ENCODE measurements around the gene GFOD1.
"Not testable (repeated sequence)": the region's sequence is repeated elsewhere in the genome, so short reads cannot be mapped to it uniquely, and the experiment has no call there.

GFOD1 gene

DNA sequence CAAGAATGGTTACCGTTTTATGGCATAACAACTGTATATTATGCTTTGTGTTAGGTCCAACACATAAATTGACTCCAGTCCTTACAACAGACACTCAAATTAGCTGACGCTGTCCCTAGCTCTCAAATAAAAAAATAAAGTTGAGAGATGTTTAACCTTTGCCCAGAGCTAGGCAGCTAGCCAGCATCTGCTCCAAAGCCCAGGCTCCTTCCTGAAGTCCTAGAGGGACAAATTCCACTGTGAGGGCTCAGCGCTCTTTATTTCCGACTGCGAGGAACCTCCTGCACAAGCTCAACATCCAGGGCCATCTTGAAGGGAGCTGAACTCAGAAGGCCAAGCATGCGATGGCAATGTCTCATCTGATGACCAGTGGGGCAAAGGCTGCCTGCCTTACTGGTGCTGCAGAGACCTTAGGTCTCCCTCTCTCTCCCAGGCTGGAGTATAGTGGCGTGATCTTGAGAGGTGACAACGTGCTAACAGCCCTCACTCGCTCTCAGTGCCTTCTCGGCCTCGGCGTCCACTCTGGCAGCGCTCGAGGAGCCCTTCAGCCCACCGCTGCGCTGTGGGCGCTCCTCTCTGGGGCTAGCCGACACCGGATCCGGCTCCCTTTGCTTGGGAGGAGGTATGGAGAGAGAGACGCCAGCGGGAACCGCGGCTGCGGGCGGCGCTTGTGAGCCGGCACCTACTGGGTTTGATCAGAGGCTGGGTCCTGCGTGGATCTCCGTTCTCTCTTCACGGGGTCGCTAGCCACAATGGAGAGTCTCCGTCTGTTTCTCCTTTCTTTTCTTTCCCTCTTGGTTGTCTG, 24.7 kb upstream of the GFOD1 start:
- TF ChIP-seq, protein P1, sequence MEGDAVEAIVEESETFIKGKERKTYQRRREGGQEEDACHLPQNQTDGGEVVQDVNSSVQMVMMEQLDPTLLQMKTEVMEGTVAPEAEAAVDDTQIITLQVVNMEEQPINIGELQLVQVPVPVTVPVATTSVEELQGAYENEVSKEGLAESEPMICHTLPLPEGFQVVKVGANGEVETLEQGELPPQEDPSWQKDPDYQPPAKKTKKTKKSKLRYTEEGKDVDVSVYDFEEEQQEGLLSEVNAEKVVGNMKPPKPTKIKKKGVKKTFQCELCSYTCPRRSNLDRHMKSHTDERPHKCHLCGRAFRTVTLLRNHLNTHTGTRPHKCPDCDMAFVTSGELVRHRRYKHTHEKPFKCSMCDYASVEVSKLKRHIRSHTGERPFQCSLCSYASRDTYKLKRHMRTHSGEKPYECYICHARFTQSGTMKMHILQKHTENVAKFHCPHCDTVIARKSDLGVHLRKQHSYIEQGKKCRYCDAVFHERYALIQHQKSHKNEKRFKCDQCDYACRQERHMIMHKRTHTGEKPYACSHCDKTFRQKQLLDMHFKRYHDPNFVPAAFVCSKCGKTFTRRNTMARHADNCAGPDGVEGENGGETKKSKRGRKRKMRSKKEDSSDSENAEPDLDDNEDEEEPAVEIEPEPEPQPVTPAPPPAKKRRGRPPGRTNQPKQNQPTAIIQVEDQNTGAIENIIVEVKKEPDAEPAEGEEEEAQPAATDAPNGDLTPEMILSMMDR (IDR thresholded peaks at IDR 0.05; ENCODE audit: borderline replicate concordance, insufficient read depth, low read depth, low read length), result no peak
- no peak overlapping the region for H3K4me3 ChIP-seq (ENCODE audit: low read depth, low read length)

- not testable (repeated sequence) for H3K4me3 ChIP-seq (ENCODE audit: low read depth, low read length)
These were observed 23.8 kb upstream of the GFOD1 start for GRCh38 chr6:13511141-13511571.

DNA sequence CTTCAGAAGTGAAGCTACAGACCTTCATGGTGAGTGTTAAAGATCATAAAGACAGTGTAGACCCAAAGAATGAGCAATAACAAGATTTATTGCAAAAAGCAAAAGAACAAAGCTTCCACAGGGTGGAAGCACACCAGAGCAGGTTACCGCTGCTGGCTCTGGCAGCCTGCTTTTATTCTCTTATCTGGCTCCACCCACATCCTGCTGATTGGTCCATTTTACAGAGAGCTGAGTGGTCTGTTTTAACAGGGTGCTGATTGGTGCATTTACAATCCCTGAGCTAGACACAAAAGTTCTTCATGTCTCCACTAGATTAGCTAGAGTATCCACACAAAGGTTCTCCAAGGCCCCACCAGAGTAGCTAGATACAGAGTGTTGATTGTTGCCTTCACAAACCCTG, 23.0 kb upstream of the GFOD1 start:
- H3K4me3 ChIP-seq (ENCODE audit: low read depth, low read length), result not testable (repeated sequence)

DNA sequence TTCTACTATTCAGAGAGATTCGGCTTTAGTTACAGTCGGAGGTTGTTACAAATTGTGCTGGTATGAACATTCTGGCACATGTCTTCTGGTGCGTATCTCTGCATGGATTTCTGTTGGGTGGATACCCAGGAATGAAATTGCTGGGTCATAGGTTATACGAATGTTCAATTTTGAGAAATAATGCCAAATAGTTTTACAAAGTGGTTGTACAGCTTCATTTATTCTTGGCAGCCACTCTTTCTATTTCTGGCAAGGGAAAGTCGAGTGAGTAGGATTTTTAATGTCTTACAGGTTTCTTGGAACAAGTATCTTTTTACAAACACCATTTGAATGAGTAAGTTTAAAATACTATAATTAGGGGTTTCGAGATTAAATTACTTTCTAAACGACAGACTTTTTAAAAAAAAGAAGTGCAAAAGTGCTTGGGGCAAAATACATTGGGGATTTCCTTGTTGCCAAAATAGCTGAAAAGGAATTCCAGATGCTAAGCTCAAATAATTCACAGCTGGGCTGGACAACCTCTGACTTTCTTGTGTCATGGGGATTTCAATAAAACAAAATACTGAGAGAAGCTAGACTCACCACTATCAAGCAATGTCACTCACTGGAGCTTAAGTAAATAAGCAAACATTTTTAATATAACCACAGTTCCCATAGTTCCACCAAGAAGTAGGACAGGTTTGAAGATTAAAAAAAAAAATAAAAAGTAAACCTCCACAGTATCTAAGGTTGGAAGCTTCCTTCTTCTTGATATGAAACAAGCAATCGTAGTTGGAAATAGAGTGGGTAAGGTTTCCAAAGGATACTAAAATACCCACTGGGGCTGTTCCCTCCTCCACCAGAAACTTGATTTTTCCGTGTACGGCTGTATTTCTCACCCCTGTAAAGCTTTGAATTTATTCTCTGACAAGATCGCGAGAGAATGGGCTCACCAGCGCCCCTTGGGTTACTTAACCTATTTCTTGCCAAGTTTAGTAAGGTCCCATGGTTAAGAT, 21.6 kb upstream of the GFOD1 start:
- H3K4me3 ChIP-seq (ENCODE audit: low read depth, low read length), result no peak overlapping the region
- TF ChIP-seq, protein P1 (IDR thresholded peaks at IDR 0.05; ENCODE audit: borderline replicate concordance, insufficient read depth, low read depth, low read length), result no peak

DNA sequence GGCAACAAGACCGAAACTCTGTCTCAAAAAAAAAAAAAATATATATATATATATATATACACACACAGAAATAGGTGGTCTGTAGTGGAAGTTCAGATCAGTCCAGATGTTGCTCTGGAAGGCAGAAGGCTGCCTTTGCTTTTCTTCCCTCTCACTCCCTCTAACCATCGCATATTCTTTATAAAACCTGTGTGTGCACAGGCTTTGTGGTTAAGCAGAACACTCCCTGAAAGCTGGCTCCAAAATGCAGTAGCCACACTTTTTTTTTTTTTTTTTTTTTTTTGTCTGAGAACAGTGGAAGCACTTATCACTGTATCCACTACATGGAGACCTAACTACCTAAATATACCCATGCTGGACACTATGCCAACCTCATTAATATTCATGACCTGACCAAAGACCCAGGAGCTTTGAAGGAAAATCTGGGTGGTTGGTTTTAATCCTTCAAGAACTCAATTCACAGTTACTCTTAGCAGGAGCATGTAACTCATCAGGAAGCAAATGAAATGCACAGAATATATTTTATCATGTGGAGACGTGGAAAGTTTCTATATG, 20.0 kb upstream of the GFOD1 start:
- TF ChIP-seq, protein P1 (IDR thresholded peaks at IDR 0.05; ENCODE audit: borderline replicate concordance, insufficient read depth, low read depth, low read length), result no peak
- no peak overlapping the region for H3K4me3 ChIP-seq (ENCODE audit: low read depth, low read length)

DNA sequence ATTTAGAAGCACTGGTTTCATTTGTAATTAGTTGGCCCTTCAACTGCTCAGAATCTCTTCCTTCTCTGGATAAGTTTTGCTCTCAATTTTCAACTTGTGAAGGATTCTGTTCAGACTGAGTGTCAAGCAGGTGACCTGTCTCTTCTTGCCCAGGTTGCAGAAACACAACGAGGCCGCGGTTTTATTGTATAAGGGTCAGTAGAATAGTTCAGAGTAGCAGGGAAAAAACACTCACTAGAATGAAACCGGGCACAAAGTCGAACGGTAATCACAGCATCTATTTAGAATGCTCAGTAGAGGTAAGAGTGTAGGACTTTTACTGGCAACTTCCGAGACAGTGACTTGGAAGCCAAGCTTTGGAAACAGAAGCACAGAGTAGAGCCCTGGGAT, 17.9 kb upstream of the GFOD1 start:
- TF ChIP-seq, protein P1 (IDR thresholded peaks at IDR 0.05; ENCODE audit: borderline replicate concordance, insufficient read depth, low read depth, low read length), result no peak
- no peak overlapping the region for H3K4me3 ChIP-seq (ENCODE audit: low read depth, low read length)

DNA sequence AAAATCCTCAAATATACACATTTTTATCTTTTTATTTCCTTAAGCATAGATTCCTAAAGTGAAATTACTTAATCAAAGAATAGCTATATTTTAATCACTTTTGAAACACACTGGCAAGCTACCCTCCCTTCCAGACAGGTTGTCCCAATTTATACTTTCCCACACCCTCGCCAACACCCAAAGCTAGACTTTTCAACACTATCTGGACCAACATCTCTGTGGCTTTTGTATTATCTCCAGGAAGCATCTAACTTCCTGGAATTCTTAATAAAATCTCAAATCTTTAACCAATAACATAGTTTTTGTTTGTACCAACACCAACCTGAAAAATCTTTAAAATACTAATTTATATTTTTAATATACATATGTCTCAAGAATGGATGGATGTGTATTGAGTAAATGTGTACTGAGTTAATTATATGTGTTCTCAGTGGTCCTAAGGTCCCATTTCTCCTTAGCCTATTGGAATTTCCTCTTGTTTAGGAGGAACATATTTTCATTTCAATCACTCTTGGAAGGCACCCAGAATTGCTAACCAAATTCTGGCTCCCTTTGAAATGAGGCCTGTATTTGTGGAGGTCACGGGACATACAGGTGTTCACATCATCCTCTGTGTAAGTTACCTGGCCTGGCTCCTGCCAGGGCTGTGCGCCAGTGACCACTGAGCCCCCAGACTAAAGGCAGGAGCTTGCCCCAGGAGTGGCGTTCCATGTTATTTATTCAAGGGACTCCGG, 17.4 kb upstream of the GFOD1 start:
- no peak overlapping the region for H3K4me3 ChIP-seq (ENCODE audit: low read depth, low read length)
- TF ChIP-seq, protein P1 (IDR thresholded peaks at IDR 0.05; ENCODE audit: borderline replicate concordance, insufficient read depth, low read depth, low read length), result no peak

Measured in GM12875 (cell line).